ENCODE results near the gene MRPS5.

DNA sequence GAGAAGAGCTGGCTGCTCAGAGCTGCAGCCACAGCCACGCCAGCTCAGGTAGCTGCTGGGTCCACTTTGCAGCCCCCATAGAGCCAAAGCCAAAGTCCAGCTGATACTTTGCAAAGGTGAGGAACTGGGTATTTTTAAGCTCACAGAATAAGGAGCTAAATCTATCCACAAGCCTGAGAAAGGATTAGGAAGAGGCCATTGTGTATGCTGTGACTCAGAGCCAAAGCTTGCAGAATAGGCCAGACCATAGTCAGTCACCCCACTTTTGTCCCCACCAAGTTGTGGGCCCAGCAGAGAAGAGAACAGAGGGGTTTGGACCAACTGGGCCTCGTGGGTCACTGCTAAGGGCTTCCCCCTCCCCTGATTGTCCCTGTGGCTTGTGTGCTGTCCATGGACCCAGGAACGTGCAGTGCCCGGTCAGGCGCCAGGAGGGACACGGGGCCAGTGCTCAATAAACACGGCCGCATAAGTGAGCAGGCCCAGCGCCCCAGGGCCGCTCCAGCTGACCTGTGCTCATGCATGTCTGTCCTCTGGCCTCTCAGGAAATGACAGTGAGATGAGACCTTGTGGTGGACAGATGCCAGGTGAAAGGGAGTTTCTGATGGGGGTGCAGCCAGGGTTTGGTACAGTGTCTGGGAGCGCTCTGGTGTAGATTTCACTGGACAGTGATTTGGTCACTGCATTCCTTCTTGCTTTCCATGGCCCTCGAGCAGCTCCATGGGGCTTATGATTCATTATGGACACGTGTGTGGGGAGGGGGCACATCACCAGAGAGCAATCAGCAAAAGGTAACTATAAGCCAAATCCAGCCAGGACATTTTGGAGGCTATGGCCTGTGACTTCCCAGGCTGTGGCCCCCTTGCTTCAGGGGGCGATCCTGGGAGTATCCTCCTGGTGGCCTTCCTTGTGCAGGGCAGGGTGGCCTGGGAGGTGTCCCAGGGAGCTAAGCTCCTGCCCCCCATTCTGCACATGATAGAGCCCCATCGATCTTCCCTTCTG, 64.8 kb downstream of the MRPS5 start:
- TF ChIP-seq, protein P1, sequence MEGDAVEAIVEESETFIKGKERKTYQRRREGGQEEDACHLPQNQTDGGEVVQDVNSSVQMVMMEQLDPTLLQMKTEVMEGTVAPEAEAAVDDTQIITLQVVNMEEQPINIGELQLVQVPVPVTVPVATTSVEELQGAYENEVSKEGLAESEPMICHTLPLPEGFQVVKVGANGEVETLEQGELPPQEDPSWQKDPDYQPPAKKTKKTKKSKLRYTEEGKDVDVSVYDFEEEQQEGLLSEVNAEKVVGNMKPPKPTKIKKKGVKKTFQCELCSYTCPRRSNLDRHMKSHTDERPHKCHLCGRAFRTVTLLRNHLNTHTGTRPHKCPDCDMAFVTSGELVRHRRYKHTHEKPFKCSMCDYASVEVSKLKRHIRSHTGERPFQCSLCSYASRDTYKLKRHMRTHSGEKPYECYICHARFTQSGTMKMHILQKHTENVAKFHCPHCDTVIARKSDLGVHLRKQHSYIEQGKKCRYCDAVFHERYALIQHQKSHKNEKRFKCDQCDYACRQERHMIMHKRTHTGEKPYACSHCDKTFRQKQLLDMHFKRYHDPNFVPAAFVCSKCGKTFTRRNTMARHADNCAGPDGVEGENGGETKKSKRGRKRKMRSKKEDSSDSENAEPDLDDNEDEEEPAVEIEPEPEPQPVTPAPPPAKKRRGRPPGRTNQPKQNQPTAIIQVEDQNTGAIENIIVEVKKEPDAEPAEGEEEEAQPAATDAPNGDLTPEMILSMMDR (conservative IDR thresholded peaks at IDR 0.05; ENCODE audit: low read length): no peak
- TF ChIP-seq EZH2phosphoT487 (IDR thresholded peaks at IDR 0.05; ENCODE audit: borderline replicate concordance): no peak
